Keratinocyte (primary cell): ENCODE measurements around the gene DNAI7.

Experiments used
- EZH2 ChIP-seq: IDR thresholded peaks from one replicate; pipeline ENCODE4 v1.6.1; 2012; ENCODE audit warnings: inconsistent platforms, mild to moderate bottlenecking, low read length, moderate library complexity
- TF ChIP-seq, protein P1 (sequence below), 3 experiments: IDR thresholded peaks in 1 of 3; conservative IDR thresholded peaks in 1 of 3; optimal IDR thresholded peaks in 1 of 3; 2 replicates in 2 of 3; 3 replicates in 1 of 3; pipeline versions ENCODE3 to v1.5.1; 2011; ENCODE audit warnings: low read length in 3 of 3, mild to moderate bottlenecking in 3 of 3, moderate library complexity in 2 of 3, control low read depth in 1 of 3, inconsistent platforms in 1 of 3; ENCODE audit not compliant: insufficient read depth in 2 of 3; ENCODE audit errors: extremely low read depth in 1 of 3

DNA sequence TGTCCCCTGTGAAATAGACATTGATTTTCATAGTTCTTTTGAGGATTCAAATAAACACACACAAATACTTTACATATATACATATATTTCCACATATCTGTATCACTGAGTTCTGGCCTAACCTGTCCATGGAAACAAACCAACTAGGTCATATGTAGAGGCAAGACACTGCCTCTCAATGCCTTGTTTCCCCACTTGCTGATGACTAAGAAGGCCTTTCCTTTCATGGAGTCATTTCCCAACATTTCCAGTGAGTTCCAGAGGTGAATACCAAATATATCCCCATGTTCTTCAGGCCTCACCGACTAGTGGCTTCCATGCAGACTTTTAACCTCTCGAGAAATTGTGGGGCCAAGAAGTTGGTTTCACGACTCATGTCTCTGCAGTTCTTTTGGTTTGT, 120.8 kb downstream of the DNAI7 start:
- TF ChIP-seq, protein P1, sequence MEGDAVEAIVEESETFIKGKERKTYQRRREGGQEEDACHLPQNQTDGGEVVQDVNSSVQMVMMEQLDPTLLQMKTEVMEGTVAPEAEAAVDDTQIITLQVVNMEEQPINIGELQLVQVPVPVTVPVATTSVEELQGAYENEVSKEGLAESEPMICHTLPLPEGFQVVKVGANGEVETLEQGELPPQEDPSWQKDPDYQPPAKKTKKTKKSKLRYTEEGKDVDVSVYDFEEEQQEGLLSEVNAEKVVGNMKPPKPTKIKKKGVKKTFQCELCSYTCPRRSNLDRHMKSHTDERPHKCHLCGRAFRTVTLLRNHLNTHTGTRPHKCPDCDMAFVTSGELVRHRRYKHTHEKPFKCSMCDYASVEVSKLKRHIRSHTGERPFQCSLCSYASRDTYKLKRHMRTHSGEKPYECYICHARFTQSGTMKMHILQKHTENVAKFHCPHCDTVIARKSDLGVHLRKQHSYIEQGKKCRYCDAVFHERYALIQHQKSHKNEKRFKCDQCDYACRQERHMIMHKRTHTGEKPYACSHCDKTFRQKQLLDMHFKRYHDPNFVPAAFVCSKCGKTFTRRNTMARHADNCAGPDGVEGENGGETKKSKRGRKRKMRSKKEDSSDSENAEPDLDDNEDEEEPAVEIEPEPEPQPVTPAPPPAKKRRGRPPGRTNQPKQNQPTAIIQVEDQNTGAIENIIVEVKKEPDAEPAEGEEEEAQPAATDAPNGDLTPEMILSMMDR (optimal IDR thresholded peaks at IDR 0.05 in 1 of 3, IDR thresholded peaks at IDR 0.05 in 1 of 3, conservative IDR thresholded peaks at IDR 0.05 in 1 of 3; ENCODE audit: extremely low read depth in 1 of 3, insufficient read depth in 2 of 3, low read length in 3 of 3), result no peak
- no peak for TF ChIP-seq EZH2
